Measurements from ENCODE around the gene RTEL1.
"Not testable (repeated sequence)": the region's sequence is repeated elsewhere in the genome, so short reads cannot be mapped to it uniquely, and the experiment has no call there.

The RTEL1 gene

GRCh38 chr20:63643499-63643898 lies 14.6 kb upstream of the RTEL1 start:
- no peak overlapping the region for H3K4me3 ChIP-seq (ENCODE audit: control insufficient read depth, low read depth, low read length)
- TF ChIP-seq, protein P1, sequence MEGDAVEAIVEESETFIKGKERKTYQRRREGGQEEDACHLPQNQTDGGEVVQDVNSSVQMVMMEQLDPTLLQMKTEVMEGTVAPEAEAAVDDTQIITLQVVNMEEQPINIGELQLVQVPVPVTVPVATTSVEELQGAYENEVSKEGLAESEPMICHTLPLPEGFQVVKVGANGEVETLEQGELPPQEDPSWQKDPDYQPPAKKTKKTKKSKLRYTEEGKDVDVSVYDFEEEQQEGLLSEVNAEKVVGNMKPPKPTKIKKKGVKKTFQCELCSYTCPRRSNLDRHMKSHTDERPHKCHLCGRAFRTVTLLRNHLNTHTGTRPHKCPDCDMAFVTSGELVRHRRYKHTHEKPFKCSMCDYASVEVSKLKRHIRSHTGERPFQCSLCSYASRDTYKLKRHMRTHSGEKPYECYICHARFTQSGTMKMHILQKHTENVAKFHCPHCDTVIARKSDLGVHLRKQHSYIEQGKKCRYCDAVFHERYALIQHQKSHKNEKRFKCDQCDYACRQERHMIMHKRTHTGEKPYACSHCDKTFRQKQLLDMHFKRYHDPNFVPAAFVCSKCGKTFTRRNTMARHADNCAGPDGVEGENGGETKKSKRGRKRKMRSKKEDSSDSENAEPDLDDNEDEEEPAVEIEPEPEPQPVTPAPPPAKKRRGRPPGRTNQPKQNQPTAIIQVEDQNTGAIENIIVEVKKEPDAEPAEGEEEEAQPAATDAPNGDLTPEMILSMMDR (IDR thresholded peaks at IDR 0.05; ENCODE audit: control insufficient read depth, insufficient read depth, low read depth, low read length, missing control alignments), result no peak
- no peak for DNase-seq (ENCODE audit: low read depth)

GRCh38 chr20:63643946-63644345 lies 14.2 kb upstream of the RTEL1 start:
- TF ChIP-seq, protein P1 (IDR thresholded peaks at IDR 0.05; ENCODE audit: control insufficient read depth, insufficient read depth, low read depth, low read length, missing control alignments), result no peak
- no peak for DNase-seq (ENCODE audit: low read depth)
- no peak overlapping the region for H3K4me3 ChIP-seq (ENCODE audit: control insufficient read depth, low read depth, low read length)

- TF ChIP-seq, protein P1 (IDR thresholded peaks at IDR 0.05; ENCODE audit: control insufficient read depth, insufficient read depth, low read depth, low read length, missing control alignments), result no peak
- DNase-seq (ENCODE audit: low read depth), result no peak
- H3K4me3 ChIP-seq (ENCODE audit: control insufficient read depth, low read depth, low read length), result no peak overlapping the region
Measured at GRCh38 chr20:63645218-63645617, 12.9 kb upstream of the RTEL1 start.

DNA sequence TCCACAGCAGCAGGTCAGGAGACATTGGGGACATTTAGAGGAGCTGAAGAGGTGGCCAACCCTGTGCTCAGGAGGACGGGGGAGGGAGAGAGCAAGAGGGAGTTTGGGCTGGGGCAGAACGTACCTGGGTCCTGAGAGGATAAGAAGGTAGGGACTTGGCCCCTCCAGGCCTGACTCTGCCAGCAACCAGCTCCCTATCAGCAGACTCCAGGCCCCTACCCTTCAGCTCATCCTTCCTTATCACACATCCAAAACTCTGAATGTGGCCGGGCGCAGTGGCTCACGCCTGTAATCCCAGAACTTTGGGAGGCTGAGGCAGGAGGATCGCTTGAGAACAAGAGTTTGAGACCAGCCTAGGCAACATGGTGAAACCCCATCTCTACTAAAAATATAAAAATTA lies 9.9 kb upstream of the RTEL1 start:
- no peak for DNase-seq (ENCODE audit: low read depth)
- H3K4me3 ChIP-seq (ENCODE audit: control insufficient read depth, low read depth, low read length), result no peak overlapping the region
- TF ChIP-seq, protein P1 (IDR thresholded peaks at IDR 0.05; ENCODE audit: control insufficient read depth, insufficient read depth, low read depth, low read length, missing control alignments), result no peak

- TF ChIP-seq, protein P1 (IDR thresholded peaks at IDR 0.05; ENCODE audit: control insufficient read depth, insufficient read depth, low read depth, low read length, missing control alignments), result no peak
- no peak overlapping the region for H3K4me3 ChIP-seq (ENCODE audit: control insufficient read depth, low read depth, low read length)
- no peak for DNase-seq (ENCODE audit: low read depth)
Measured at GRCh38 chr20:63648895-63649589, 9.1 kb upstream of the RTEL1 start.

DNA sequence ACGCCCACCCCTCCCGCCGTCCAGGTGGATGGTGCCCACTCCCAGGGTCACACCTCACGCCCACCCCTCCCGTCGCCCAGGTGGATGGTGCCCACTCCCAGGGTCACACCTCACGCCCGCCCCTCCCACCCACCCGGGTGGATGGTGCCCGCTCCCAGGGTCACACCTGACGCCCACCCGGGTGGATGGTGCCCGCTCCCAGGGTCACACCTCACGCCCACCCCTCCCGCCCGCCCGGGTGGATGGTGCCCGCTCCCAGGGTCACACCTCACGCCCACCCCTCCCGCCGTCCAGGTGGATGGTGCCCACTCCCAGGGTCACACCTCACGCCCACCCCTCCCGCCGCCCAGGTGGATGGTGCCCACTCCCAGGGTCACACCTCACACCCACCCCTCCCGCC lies 7.6 kb upstream of the RTEL1 start:
- H3K4me3 ChIP-seq (ENCODE audit: control insufficient read depth, low read depth, low read length); DNase-seq (ENCODE audit: low read depth): not testable (repeated sequence)

DNA sequence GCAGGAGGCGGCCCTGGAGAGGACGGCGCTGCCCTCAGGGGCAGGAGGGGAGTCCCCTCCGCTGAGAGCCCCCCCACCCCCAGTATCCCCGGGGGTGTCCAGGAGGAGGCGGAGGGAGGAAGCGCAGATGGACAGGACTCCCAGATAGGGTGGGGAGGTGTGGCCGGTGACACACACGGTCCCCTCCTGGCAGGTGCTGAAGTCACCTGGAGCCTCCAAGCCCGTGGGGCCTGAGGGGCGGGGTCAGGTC lies 6.2 kb upstream of the RTEL1 start:
- TF ChIP-seq, protein P1 (IDR thresholded peaks at IDR 0.05; ENCODE audit: control insufficient read depth, insufficient read depth, low read depth, low read length, missing control alignments), result no peak
- H3K4me3 ChIP-seq (ENCODE audit: control insufficient read depth, low read depth, low read length), result peak overlapping the region; percentile 72
- DNase-seq (ENCODE audit: low read depth), result no peak
